ENCODE data around the gene KCNH1. TPM values are rescaled to one million over a fixed set of nuclear protein-coding genes. Genes with fewer than 3 reads are reported as not detected.

The KCNH1 gene
- total and polyA plus RNA-seq, 10 donors: not detected

DNA sequence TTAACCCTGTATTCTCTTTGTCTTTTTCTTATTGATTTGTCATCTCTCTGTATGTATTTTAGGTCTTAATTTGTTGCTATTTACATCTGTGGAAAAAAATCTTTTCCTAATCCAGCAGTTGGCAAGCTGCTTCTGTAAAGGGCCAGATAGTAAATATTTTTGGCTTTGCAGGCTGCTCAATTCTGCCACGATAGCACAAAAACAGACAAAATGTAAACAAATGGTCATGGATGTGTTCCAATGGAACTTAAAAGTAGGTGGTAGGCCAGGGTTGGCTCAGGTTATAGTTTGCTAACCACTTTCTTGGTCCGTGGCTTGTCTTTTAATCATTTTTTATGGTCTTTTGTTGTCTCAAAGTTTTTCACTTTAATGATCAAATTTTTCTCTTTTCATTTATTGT, 433.4 kb downstream of the KCNH1 start:
- no peak for TF ChIP-seq POLR2AphosphoS5 (IDR thresholded peaks at IDR 0.05)
- no peak for TF ChIP-seq POLR2A (IDR thresholded peaks at IDR 0.05)
- no peak for TF ChIP-seq CTCF (IDR thresholded peaks at IDR 0.05 in 8 of 11, conservative IDR thresholded peaks at IDR 0.05 in 3 of 11)
- no peaks in the 10 kb centered on the region for H3K36me3 ChIP-seq
- peaks cover 0 to 5% (median 0%) of the 10 kb centered on the region in 8 donors for H3K9me3 ChIP-seq
- H3K4me1 ChIP-seq: no peaks in the 10 kb centered on the region
- H3K4me3 ChIP-seq: no peak overlapping the region
- DNase-seq: no peak
- WGBS, 5 donors: 71 to 92% (median 78%) methylated on average over 2 of the region's 2 CpGs
- H3K27ac ChIP-seq: no peak overlapping the region
- H3K27me3 ChIP-seq (replicated peaks in 1 of 7): no peaks in the 10 kb centered on the region
- intact Hi-C loops (cut with DNase I; ENCODE audit: low total_unique reads): no loop called here

DNA sequence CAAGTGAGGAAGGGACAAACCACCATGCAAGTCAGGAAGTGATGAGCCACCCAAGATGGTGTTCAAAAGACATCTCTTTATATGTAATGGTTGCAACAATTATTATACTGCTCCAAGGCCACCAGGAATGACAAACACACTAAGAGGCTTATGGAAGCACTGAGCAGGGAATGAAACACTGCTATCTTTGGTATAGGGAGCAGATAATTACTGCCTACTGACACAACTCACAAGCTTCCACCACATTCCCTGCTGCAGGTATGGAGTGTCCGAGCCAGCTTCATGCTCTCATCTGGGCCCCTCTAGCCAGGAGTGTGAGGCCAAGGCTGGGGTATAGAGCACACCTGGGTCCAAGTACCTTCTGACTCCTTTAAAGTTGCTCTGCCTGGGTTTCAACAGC, 433.9 kb downstream of the KCNH1 start:
- DNase-seq: no peak
- no peak for TF ChIP-seq CTCF (IDR thresholded peaks at IDR 0.05 in 8 of 11, conservative IDR thresholded peaks at IDR 0.05 in 3 of 11)
- no peak for TF ChIP-seq POLR2AphosphoS5 (IDR thresholded peaks at IDR 0.05)
- no peak for TF ChIP-seq POLR2A (IDR thresholded peaks at IDR 0.05)
- H3K36me3 ChIP-seq: no peaks in the 10 kb centered on the region
- 86 to 100% (median 95%) methylated on average over 1 of the region's 1 CpG for WGBS, 5 donors
- peaks cover 0 to 5% (median 0%) of the 10 kb centered on the region in 8 donors for H3K9me3 ChIP-seq
- no peak overlapping the region for H3K4me3 ChIP-seq
- intact Hi-C loops (cut with DNase I; ENCODE audit: low total_unique reads): no loop called here
- no peaks in the 10 kb centered on the region for H3K27me3 ChIP-seq (replicated peaks in 1 of 7)
- H3K27ac ChIP-seq: no peak overlapping the region
- no peaks in the 10 kb centered on the region for H3K4me1 ChIP-seq

DNA sequence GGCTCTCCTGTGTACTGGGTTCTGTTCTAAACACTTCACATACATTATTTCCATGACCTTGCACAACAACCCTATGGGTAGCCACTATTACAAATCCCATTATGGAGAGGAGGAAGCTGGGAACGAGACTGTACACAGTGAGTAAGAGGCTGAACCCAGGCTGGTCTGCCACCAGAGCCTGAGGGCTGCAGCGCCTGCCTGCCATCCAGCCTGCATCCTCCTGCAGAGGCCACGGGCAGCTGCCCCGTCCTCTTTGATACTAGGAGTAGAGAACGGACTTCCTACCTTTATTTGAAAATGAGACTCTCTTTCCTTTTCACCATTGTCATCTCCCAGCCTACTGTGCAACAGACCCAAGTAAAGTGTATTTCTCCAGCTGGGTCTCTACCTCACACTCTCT, 435.3 kb downstream of the KCNH1 start:
- 79 to 86% (median 82%) methylated on average over 5 of the region's 5 CpGs for WGBS, 5 donors
- Histone ChIP-seq H3K27me3 (replicated peaks in 1 of 7) (no peaks in the 10 kb centered on the region), H3K4me1 (no peaks in the 10 kb centered on the region), H3K4me3 (no peak overlapping the region), H3K9me3 (peaks cover 0 to 5% (median 0%) of the 10 kb centered on the region in 8 donors), H3K27ac (no peak overlapping the region), H3K36me3 (no peaks in the 10 kb centered on the region)
- intact Hi-C loops (cut with DNase I; ENCODE audit: low total_unique reads): no loop called here
- DNase-seq: no peak
- no peak for TF ChIP-seq POLR2A (IDR thresholded peaks at IDR 0.05)
- TF ChIP-seq POLR2AphosphoS5 (IDR thresholded peaks at IDR 0.05): no peak
- no peak for TF ChIP-seq CTCF (IDR thresholded peaks at IDR 0.05 in 8 of 11, conservative IDR thresholded peaks at IDR 0.05 in 3 of 11)

DNA sequence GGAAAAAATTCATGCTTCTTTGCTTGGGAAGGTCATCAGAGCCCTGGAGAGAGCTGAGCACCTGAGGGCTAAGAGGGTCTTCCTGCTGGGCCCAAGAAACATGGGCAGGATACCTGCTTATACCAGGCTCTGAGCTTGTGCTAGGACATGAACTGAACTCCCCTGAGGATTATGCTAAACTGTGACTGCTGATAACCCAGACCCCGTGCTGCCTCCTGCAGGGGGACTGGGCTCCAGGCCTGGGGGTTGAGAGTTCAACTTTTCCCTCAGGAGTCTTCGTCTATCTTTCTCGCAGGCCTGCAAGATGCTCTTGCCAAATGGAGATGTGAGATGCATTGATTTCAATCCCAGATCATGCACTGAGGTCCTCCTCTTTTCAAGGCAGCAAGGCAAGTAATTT, 436.8 kb downstream of the KCNH1 start:
- no peak for TF ChIP-seq POLR2A (IDR thresholded peaks at IDR 0.05)
- TF ChIP-seq POLR2AphosphoS5 (IDR thresholded peaks at IDR 0.05): no peak
- TF ChIP-seq CTCF (IDR thresholded peaks at IDR 0.05 in 8 of 11, conservative IDR thresholded peaks at IDR 0.05 in 3 of 11): no peak
- Histone ChIP-seq H3K4me3 (no peak overlapping the region), H3K4me1 (no peaks in the 10 kb centered on the region), H3K36me3 (no peaks in the 10 kb centered on the region), H3K27me3 (replicated peaks in 1 of 7) (no peaks in the 10 kb centered on the region), H3K9me3 (peaks cover 0 to 5% (median 0%) of the 10 kb centered on the region in 8 donors), H3K27ac (no peak overlapping the region)
- intact Hi-C loops (cut with DNase I; ENCODE audit: low total_unique reads): no loop called here
- 73 to 97% (median 86%) methylated on average over 3 of the region's 3 CpGs for WGBS, 5 donors
- DNase-seq: no peak
